NT2/D1 (cell line): ENCODE measurements around the gene DLG4.
"Not testable (repeated sequence)": the region's sequence is repeated elsewhere in the genome, so short reads cannot be mapped to it uniquely, and the experiment has no call there.

Source experiments
- DNase-seq: peaks from one replicate; pipeline ENCODE4 v3.0.0-alpha.2; 2011; ENCODE audit warnings: low read depth, low spot score
- H3K27me3 ChIP-seq: 2 replicates; pipeline ENCODE4 v1.6.0; 2011; ENCODE audit warnings: mild to moderate bottlenecking; ENCODE audit not compliant: insufficient read length, insufficient read depth
- H3K36me3 ChIP-seq: 2 replicates; pipeline ENCODE4 v1.6.1; 2011; ENCODE audit warnings: mild to moderate bottlenecking, low read length, mixed read lengths; ENCODE audit not compliant: insufficient read depth, insufficient read length
- H3K4me1 ChIP-seq: 2 replicates; pipeline ENCODE4 v1.5.1; 2011; ENCODE audit not compliant: insufficient read depth, insufficient read length
- H3K4me3 ChIP-seq: 2 replicates; pipeline ENCODE4 v1.5.1; 2011; ENCODE audit warnings: low read depth; ENCODE audit not compliant: insufficient read length
- H3K9ac ChIP-seq: 2 replicates; pipeline ENCODE4 v1.6.0; 2011; ENCODE audit warnings: low read depth; ENCODE audit not compliant: insufficient read length
- H3K9me3 ChIP-seq: 2 replicates; pipeline ENCODE4 v1.5.1; 2011; ENCODE audit warnings: mild to moderate bottlenecking, low read length; ENCODE audit not compliant: insufficient read depth
- SUZ12 ChIP-seq: IDR thresholded peaks from 2 replicates; pipeline ENCODE4 v1.6.1; 2011; ENCODE audit not compliant: insufficient read length, insufficient read depth; ENCODE audit errors: extremely low read depth
- YY1 ChIP-seq: IDR thresholded peaks from 2 replicates; pipeline ENCODE4 v1.6.1; 2011; ENCODE audit not compliant: insufficient read length, insufficient read depth
- ZNF274 ChIP-seq: IDR thresholded peaks from 2 replicates; pipeline ENCODE4 v1.6.1; 2011; ENCODE audit warnings: mild to moderate bottlenecking, low read depth, low read length

The DLG4 gene

DNA sequence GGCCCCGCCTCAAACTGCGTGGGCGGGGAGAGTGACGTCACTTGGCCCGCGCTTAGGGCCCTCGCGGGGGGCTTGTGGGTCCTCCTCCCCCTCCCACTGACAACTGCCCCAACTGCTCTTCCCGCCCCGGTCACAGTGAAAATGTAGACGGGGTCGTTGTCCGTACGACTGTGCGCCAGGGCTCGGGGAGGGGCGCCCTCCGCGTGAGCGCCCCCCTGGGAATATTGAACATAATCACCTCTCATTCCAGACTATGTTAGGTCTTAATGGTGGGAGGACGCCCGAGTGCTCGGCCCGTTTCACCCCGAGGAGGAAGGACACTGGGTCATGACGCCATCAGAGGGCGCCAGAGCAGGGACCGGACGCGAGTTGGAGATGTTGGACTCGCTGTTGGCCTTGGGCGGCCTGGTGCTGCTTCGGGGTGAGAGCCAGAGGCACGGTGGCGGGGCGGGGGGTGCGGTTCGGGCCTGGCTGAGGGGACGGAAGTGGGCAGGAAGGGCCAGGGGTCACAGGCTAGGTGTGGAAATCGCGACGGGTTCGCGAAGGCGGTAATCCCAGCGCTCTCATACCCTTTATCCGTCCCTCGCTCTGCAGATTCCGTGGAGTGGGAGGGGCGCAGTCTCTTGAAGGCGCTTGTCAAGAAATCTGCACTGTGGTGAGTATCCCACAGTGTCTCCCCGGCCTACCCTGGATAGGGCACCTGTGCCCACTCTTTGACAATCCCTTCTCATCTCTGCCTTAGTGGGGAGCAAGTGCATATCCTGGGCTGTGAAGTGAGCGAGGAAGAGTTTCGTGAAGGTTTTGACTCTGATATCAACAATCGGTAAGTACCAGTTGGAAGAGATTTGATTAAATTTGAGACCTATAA lies 32.8 kb upstream of the DLG4 start, which contains the start of gene ELP5:
TSS of gene ELP5 (plus strand) at position 40 of the 868 bp plus-strand sequence. CDS start at position 376, 336 bp downstream.
- H3K4me1 ChIP-seq, result peaks cover 4% of the 10 kb centered on the region
- H3K9me3 ChIP-seq, result no peaks in the 10 kb centered on the region
- no peak for TF ChIP-seq YY1
- TF ChIP-seq SUZ12, result no peak
- no peak for TF ChIP-seq ZNF274
- peaks cover 44% of the 10 kb centered on the region for H3K36me3 ChIP-seq
- DNase-seq, result peak; percentile 84
- H3K9ac ChIP-seq, result peak within 1 kb of the TSS; percentile 93
- H3K4me3 ChIP-seq, result peak within 1 kb of the TSS; percentile 80
- no peaks in the 10 kb centered on the region for H3K27me3 ChIP-seq

DNA sequence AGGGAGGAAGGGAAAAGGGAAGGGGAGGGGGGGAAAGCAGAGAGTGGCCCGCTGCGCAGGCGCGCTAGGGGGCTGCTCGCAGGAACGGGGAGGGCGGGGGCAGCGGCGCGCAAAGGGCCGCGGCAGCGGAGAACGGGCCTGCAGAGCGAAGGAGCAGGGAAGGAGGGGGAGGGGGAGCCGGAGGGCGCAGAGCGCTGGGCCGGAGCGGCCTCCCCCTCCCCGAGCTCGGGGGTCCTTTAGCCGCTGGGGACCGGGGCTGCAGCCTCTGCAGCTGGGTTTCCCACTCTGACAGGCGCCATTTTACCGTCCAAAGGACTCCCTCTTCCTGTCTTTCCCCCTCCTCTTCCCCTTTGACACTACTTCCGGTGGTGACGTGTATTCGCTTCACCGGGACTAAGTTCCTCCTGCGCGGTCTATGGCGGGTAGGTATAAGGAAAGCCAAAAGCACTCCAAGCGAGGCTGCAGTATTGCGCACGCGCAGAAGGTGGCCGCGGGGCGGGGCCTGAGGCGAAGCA lies 32.1 kb upstream of the DLG4 start, which contains the start of gene CTDNEP1:
TSS of gene CTDNEP1 (minus strand) at position 74 of the 515 bp plus-strand sequence. CDS start 438 bp downstream, outside the sequence.
- H3K9me3 ChIP-seq, result no peaks in the 10 kb centered on the region
- TF ChIP-seq SUZ12, result no peak
- peak; percentile 75 for TF ChIP-seq YY1
- H3K27me3 ChIP-seq, result no peaks in the 10 kb centered on the region
- peak within 1 kb of the TSS; percentile 93 for H3K9ac ChIP-seq
- peak within 1 kb of the TSS; percentile 80 for H3K4me3 ChIP-seq
- peaks cover 41% of the 10 kb centered on the region for H3K36me3 ChIP-seq
- peaks cover 4% of the 10 kb centered on the region for H3K4me1 ChIP-seq
- peak; percentile 95 for DNase-seq

DNA sequence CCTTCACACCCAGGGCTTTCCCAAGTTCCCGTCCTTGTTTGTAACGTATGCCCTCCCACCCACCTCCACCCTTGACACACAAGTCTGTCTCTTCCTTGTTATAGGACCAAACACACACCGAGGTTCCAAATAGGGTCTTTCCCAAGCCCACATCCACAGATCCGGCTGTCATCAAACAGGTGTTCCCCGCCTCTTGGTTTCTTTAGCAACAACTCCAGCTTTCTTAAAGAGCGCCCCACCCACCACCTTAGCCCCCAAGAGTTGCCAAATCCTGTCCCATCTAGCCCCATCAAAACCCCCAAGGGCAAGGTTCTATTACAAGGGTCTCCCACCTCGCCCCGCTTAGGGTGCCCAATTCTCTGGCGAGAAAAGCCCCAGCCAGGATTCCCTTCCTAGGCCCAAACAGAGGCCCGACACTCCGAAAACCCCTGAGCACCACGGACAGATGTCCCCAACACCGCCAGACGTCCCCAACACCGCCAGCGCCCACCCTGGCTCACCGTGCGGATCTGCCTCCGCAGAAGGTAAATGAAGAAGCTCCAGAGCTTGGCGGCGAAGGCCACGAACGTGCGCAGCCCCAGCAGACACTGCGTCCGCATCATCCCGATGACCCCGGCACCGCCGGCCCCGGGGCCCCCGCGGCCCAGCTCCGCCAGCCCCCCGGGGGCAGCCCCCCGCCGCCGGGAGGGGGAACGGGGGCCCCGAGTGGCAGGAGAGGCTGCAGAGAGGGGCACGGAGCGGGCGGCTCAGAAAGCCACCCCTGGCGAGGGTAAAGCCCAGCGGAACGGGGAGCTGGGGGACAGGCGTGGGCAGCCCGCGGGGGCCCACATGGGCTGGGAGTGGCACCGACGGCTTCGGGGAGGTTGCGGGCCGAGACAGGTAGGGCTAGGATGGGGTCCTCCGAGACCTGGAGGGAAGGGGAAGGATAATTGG lies 31.3 kb upstream of the DLG4 start:
- H3K4me3 ChIP-seq, result peak overlapping the region; percentile 72

DNA sequence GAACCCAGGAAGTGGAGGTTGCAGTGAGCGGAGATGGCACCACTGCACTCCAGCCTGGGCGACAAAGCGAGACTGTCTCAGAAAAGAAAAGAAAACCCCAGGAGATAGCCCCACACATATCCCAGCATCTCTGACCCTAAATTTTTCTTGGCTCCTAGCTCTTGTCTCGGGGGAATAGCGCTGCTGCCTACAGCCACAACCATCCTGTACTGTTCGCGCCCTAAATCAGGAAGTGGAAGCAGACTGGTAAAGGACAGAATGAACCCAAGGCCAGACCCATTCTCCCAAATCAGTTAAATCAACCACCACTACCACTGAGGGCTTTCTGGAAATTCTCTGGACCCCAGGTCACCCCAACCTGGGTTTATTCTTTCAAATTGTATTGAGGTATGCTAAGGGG lies 30.2 kb upstream of the DLG4 start:
- H3K36me3 ChIP-seq, result peaks cover 36% of the 10 kb centered on the region
- peak overlapping the region; percentile 72 for H3K4me3 ChIP-seq
- no peak for DNase-seq
- H3K4me1 ChIP-seq, result peaks cover 4% of the 10 kb centered on the region
- TF ChIP-seq SUZ12, result no peak
- TF ChIP-seq ZNF274, result no peak
- no peak for TF ChIP-seq YY1
- no peaks in the 10 kb centered on the region for H3K27me3 ChIP-seq
- peak overlapping the region; percentile 84 for H3K9ac ChIP-seq
- no peaks in the 10 kb centered on the region for H3K9me3 ChIP-seq

More for the DNA sequence above, 31.3 kb upstream of the DLG4 start:
- TF ChIP-seq YY1 (no peak), SUZ12 (no peak), ZNF274 (no peak)
- Histone ChIP-seq H3K27me3 (no peaks in the 10 kb centered on the region), H3K9ac (peak overlapping the region; percentile 84), H3K4me1 (peaks cover 4% of the 10 kb centered on the region), H3K9me3 (no peaks in the 10 kb centered on the region), H3K36me3 (peaks cover 41% of the 10 kb centered on the region)
- DNase-seq, result no peak

DNA sequence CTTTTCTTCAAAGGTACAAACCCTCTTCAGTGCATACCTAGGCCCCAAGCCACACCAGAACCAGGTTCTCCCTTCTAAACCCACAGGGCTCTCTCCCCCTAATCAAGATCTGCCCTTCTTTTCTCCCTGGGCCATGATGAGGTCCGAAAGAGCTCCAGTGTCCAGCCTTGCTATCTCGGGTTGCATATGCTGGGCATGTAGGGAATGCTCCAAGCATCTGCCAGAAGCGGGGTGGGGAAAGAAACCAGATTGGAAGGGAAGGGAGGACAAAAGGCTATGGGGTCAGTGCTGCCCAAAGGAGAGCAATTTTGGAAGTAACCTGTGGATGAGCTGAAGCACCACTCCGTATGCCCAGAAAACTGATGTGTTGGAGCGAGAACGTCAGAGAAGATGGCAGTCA lies 29.6 kb upstream of the DLG4 start:
- H3K27me3 ChIP-seq, result no peaks in the 10 kb centered on the region

DNA sequence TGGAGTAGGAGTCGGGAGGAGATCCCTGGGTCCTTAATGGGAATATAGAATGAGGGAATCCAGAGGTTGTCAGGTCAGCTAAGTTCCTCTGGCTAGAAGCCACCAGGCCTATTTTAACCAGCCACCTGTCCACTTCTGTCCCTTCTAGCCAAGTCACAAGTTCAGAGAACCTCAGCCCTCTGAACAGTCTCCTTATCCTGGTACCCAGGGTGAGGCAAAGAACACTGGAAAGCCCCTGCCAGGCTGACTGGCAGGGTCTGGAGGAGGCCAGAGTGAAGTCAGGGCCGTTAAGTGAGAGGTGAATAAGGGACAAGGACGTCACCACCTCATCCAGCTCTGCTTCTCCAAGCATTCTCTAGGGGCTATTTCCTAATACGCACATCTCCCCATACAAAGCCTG lies 29.2 kb upstream of the DLG4 start:
- no peak for DNase-seq
- no peaks in the 10 kb centered on the region for H3K27me3 ChIP-seq
- no peaks in the 10 kb centered on the region for H3K9me3 ChIP-seq
- no peak overlapping the region for H3K9ac ChIP-seq
- no peak for TF ChIP-seq SUZ12
- no peak for TF ChIP-seq ZNF274
- TF ChIP-seq YY1, result no peak
- peaks cover 36% of the 10 kb centered on the region for H3K36me3 ChIP-seq
- peaks cover 4% of the 10 kb centered on the region for H3K4me1 ChIP-seq
- H3K4me3 ChIP-seq, result no peak overlapping the region

More for the DNA sequence above, 29.6 kb upstream of the DLG4 start:
- Histone ChIP-seq H3K9ac (no peak overlapping the region), H3K4me3 (no peak overlapping the region), H3K9me3 (no peaks in the 10 kb centered on the region), H3K36me3 (peaks cover 35% of the 10 kb centered on the region), H3K4me1 (peaks cover 4% of the 10 kb centered on the region)
- TF ChIP-seq SUZ12 (no peak), ZNF274 (no peak), YY1 (no peak)
- DNase-seq, result no peak

DNA sequence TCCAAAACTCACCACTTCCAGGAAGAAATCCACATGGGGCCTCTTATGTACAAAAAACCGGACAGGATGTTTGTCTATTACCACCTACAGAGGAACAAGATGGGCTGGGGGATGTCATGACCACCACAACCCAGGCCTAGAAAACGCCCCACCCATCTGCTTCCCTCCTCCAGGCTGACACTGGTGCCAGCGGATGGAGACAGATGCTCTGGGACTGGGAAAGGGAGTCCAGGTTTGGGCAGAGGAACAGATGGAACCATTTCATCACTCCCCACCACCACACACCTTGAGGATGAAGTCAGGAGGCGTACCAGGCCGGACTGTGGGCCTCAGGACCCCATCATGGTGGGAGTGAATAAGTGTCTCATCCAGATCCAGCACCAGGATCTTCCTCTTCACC lies 27.1 kb upstream of the DLG4 start:
- no peak for DNase-seq
- TF ChIP-seq SUZ12, result no peak
- no peak for TF ChIP-seq ZNF274
- TF ChIP-seq YY1, result no peak
- Histone ChIP-seq H3K9me3 (no peaks in the 10 kb centered on the region), H3K27me3 (no peaks in the 10 kb centered on the region), H3K4me1 (peaks cover 4% of the 10 kb centered on the region), H3K4me3 (no peak overlapping the region), H3K9ac (no peak overlapping the region), H3K36me3 (peaks cover 32% of the 10 kb centered on the region)

DNA sequence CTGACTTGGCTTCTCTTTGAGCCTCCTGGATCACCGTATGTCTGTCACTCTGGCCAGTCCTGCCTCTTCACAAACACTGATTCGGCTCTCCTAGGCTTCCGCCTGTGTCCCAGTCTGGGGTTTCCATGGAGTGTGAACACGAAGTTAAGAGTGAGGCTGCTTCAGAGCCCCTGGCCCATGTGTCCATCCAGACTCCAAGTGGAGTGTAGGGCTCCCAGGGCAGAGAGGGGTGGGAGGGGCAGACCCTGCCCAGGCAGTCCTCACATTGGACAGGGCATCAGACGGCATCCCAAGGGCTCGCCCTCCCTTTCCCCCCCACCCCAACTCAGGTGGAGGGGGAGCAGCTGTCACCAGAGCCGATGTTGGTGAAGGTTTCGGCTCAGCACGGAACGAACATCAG lies 24.2 kb upstream of the DLG4 start:
- not testable (repeated sequence) for H3K4me1 ChIP-seq, H3K4me3 ChIP-seq, H3K27me3 ChIP-seq, H3K9me3 ChIP-seq, DNase-seq, H3K9ac ChIP-seq
- H3K36me3 ChIP-seq, result peaks cover 39% of the 10 kb centered on the region
